GM19438 (cell line): ENCODE measurements around the gene HAUS8.
"Not testable (repeated sequence)": the region's sequence is repeated elsewhere in the genome, so short reads cannot be mapped to it uniquely, and the experiment has no call there.

Source experiments
- ATAC-seq: cut with Tn5 transposase; IDR thresholded peaks from one replicate; pipeline ENCODE4 v1.9.1; 2021; ENCODE audit warnings: low read depth; ENCODE audit not compliant: unreplicated experiment

Gene HAUS8

DNA sequence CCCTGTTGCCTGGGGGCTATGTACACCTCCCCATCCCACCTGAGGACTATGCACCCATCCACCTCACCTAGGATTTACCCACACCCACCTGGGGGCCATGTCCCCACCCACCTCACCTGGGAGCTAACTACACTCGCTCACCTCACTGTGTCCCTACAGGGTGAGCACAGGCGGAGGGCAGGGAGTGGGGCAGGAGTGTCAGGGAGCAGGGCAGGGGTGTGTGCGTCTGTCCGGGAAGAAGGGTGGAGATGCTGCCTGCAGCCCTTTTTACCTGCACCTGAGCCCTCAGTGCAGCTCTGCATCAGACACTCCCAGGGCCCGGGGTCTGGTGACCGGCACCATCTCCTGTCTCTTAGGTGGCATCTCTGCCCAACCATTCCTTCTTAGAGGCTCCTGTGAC is 38.1 kb downstream of the HAUS8 start:
- no peak for ATAC-seq

DNA sequence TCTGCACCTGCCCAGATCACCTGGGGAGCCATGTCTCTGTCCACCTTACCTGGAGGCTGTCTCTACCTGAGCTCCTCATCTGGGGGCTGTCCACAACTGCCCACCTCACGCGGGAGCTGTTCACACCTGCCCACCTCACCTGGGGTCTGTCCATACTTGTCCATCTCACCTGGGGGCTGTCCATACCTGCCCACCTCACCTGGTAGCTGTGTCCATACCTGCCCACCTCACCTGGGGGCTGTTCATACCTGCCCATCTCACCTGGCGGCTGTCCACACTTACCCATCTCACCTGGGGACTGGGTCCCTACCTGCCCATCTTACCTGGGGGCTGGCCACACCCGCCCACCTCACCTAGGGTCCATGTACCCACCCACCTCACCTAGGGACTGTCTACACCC is 38.6 kb downstream of the HAUS8 start:
- ATAC-seq: no peak

DNA sequence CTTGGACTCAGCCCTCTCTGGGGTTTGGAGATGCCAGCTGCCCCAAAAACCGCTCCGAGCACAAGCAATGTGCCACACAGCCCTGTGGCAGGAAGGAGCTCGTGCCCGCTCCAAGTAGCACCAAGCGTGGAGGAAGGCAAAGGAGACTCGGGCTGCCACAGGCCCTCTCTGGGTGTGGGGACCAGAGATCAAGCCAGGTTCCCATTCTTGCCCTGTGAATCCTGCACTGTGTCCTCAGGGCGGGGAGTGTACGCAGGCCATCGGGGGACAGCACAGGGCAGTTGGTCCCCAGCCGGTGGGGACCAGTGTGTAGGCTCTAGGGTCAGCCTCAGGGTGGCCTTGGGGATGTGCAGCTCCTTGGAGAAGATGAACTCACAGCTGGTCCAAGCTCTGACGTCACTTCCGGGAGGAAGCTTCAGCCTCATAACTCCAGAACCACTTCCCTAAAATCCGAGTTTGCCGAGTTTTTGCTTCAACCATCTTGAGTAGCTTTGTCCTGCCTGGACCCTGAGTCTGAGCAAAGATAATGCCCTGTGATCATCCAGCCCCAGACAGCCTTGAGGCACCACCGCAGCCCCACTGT is 39.3 kb downstream of the HAUS8 start:
- no peak for ATAC-seq

DNA sequence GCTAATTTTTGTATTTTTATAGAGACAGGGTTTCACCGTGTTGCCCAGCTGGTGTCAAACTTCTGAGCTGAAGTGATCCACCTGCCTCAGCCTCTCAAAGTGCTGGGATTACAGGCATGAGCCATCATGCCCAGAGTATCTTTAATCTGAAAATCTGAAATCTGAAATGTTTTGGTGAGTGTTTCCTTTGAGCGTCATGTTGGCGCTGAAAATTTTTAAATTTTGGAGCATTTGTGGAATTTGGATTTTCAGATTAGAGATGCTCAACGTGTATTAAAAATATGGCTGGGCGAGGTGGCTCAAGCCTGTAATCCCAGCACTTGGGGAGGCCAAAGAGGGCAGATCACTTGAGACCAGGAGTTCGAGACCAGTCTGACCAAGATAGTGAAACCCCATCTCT is 43.5 kb downstream of the HAUS8 start:
- ATAC-seq: no peak

DNA sequence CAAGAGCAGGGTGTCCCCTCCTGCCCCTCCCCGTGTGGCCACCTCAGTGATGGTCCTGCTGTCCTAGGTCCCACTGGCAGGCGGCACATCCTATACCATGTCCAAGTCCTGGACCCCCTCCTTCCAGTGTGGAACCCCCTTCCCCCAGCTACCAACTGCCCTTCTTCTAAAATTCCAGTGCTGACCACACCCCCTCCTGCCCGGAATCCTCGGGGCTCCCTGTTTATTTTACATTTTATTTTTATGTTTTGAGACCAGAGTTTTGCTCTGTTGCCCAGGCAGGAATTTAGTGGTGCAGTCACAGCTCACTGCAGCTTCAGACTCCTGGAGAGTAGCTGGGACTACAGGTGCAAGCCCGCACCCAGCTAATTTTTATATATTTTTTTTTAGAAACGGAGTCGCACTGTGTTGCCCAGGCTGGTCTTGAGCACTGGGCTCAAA is 47.7 kb downstream of the HAUS8 start:
- no peak for ATAC-seq

DNA sequence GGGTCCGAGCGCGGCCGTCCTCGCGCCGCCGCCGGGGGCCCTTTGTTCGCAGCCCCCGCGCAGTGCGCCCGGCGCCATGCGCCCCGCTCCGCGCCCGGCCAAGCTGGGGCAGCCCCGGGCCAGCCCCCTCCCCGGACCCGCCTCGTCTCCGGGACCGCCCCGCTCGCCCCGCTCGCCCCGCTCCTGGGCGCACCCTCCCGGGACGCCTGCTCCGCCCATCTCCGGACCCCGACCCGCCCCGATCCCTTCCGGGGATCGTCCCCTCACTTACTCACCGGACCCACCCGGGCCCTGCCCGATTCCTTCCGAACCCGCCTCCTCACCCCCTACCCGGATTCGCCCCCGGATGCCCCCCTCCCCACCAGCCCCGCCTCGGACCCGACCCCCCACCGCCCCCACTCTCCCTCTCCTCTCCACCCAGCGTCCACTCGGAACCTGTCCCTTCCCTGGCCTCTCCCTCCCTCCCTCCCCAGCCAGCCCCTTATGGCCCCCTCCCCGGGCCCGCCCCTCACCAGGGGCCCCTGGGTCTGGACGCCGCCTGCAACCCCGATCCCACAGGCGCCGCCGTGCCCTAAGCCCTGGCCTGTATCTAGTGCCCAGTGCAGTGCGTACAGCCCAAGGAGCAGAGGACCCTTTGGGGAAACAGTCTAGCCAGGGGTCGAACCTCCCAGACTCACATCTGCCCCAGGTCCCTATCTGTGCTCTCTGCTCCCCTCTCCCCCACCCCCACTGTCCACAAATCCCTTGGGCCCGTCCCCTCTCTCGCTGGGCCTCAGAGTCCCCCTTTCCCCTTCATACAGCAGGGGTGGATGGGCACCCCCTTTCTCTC is 48.3 kb downstream of the HAUS8 start, which contains the start of gene CPAMD8:
Gene CPAMD8, minus strand, starts transcription at position 105 of the 829 bp plus-strand sequence. CDS start 168 bp downstream, outside the sequence.
- ATAC-seq: no peak

DNA sequence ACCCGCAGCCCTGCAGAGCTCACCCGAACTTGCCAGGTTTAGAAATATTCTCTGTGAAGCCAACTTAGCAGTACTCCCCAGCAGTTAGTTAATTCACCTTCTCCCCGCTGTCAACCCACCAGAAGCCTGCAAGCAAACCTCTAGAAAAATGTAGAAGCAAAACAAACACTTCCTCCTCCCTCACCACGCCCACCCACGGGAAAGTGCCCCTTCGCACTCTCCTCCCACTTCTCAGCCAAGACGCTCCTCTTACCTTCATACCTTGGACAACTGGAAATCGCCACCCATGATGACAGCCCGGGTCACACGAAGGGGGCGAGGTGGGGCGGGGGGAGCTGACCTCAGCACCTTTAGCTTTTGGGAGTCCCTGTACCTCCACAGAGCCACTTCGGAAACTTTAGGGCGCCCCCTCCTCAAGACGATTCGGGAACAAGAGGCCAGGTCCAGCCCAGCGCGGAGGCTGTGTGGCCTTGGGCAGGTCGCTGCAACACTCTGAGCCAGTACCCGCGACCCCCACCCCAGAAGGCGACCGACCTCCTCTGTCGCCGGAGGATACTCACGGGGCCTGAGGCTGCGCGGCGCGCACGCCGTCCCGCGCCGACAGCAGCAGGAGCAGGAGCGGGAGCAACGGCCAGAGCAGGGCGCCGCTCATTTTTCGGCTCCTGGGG is 49.1 kb downstream of the HAUS8 start:
- ATAC-seq: no peak

DNA sequence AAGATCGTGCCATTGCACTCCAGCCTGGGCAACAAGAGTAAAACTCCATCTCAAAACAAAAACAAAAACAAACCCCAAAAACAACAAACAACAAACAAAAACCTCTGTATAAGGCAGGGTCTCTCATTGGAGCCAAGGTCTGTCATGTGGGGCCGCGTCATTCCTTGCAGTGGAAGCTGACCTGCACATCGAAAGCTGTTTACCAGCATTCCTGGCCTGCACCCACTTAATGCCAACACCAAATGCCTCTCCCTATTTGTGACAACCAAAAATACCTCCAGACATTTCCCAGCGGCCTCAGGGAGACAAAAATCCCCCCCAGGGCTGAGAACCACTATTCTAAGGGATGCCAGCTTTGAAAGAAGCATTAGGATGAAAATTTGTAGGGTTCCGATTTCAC is 49.9 kb downstream of the HAUS8 start:
- no peak for ATAC-seq

DNA sequence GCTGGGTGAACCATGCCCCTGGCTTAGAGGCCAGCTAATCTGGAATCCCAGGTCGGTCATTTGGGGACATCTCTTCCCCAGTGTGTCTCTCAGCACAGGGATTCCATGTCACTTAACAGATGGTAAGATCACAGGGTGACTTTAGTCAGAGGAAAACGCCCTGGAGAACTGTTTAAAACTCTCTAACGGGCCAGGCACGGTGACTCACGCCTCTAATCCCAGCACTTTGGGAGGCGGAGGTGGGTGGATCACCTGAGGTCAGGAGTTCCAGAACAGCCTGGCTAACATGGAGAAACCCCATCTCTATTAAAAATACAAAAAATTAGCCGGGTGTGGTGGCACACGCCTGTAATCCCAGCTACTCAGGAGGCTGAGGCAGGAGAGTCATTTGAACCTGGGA is 50.3 kb downstream of the HAUS8 start:
- ATAC-seq: not testable (repeated sequence)

DNA sequence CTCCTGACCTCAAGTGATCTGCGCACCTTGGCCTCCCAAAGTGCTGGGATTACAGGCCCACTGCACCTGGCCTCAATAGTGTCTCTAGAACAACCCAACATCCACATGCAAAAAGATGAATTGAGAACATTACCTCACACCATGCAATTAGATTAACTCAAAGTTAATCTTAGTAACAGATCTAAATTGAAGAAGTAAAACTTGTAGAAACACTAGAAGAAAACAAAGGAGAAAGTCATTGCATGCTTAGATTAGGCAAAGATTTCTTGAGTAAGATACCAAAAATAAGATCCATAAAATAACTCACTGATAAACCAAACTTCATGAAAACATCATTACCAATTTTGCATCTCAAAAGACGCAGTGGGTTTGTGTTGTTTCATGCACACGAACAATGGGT is 51.4 kb downstream of the HAUS8 start:
- ATAC-seq: no peak

DNA sequence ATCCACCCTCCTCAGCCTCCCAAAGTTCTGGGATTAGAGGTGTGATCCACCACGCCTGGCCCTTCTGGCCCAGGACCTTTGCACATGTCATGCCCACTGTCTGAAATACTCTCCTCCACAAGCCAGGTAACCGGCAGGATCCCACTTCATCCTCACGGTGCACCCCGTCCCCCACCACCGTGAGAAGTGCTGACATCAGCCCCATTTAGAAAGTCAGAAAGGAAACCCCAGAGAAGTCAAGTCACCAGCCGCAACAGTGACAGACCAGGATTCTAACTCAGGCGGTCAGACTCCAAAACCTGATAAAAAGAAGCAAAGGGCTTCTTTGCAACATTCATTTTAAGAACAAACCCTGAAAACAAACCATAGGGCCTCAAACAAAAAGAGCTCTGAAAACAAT is 52.5 kb downstream of the HAUS8 start:
- no peak for ATAC-seq

DNA sequence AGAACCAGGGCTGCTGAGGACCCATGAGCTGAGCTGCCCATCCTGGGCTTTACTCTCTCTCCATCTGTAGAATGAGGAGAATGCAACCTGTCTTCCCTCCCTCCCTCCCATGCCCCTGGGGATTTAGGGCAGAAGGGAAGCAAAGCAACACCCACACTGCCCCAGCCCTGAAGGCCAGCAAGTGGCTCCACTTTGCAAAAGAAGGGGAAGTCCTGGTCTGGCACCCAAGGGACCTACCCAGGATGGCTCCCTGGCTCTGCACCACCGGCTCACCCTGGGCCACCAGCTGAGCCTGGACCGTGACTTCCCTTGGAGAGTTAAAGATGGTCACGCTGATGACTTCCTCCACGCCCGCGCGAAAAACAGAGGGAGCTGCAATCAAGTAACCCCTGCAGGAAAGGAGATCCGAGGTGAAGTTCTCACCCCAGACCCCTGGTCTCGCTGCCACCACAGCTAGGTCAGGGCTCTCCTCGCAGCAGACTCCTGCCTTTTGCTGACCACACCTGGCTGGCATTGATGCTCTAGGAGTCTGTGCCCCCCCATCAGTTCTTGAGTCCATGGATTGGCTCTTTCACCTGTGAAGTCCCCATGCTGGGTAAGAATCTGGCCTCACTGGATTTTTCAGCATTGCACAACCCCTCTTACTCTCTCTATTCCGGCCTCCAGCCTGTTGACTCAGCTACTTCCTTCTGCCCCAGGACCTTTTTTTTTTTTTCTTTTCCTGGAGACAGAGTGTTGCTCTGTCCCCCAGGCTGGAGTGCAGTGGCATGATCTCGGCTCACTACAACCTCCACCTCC is 53.3 kb downstream of the HAUS8 start:
- no peak for ATAC-seq

DNA sequence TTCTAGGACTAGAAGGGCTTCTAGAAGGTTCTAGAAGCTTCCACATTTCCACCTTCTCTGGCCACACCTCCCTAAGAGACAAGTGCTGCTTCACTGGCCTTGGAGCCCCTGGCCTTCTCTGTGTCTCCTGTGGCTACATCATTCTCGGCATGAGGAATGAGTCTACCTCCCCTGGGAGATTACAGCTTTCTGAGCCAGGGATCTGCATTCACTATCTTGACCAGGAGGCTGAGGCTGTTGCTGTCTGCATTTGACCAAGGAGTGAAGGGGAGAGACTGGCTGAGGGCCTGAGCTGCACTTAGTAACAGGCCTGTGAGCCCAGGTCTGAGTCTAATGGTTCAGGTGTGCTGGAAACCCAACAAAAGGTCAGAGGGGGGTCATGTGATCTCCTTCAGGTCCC is 53.9 kb downstream of the HAUS8 start:
- ATAC-seq: no peak

DNA sequence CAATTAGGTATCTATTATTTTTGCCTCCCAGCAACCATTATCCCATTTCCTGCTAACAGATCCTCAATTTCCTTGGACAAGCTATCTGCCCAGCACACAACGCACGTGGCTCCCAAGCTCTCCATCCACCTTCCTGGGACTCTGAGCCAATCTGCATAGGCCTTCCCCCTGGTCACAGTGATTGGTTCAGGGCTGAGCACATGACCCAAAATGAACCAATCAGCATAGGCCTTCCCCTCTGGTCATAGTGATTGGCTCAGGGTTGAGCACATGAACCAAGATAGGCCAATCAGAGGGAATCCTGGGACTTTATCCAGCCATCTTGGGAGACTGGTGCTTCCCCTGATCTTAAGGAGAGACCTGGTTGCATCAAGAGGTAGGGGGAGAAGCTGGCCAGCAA is 54.4 kb downstream of the HAUS8 start:
- ATAC-seq: no peak

DNA sequence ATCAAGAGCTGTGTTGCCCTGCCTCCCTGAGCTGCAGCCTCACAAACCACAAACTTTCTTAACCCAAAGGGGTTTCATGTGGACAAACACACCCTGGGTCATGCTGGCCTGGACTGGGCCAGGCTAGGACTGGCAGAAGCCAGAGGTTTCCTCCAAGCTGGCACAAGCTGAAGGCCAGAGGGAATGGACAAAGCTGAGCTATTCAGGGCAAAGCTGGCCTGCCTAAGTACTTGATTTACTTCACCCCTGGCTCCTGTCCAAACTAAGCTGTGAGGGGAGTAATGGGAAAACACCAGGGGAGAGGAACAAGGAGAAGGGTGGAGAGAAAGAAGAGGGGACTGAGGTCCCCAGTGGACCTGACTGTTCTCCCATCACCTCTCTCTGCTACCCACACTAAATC is 54.9 kb downstream of the HAUS8 start:
- ATAC-seq: no peak

DNA sequence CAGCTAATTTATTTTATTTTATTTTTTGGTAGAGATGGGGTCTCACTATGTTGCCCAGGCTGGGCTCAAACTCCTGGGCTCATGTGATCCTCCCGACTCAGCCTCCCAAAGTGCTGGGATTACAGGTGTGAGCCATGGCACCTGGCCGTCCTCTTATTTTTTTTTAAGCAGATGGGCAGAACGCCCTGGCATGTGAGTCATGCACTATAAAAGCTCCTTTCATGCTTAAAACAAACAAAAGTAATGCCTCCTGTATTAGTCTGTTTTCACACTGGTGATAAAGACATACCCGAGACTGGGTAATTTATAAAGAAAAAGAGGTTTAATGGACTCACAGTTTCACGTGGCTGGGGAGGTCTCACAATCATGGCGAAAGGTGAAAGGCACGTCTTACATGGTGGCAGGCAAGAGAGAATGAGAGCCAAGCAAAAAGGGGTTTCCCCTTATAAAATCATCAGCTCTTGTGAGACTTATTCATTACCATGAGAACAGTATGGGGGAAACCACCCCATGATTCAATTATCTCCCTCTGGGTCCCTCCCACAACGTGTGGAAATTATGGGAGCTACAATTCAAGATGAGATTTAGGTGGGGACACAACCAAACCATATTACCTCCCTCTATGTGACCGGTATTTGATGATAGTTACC is 60.9 kb downstream of the HAUS8 start:
- not testable (repeated sequence) for ATAC-seq

DNA sequence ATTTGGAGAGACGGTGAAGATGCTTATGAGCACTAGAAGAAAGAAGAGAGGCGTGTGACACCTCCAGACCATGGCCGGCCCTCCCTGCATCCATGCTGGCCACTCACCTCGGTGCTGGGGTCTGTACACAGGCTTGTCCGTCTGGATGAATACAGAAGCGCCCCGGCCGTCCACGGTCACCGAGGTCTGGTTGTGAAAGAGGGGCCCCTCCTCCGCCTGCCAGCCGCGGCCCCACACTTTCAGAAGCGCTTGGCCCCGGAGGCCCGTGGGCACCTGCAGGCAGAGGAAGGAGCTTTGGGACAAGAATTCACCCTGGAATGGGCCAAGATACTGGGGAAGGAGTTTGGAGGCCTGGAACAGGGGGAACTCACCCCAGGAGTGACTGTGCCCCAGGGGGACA is 63.8 kb downstream of the HAUS8 start:
- no peak for ATAC-seq

DNA sequence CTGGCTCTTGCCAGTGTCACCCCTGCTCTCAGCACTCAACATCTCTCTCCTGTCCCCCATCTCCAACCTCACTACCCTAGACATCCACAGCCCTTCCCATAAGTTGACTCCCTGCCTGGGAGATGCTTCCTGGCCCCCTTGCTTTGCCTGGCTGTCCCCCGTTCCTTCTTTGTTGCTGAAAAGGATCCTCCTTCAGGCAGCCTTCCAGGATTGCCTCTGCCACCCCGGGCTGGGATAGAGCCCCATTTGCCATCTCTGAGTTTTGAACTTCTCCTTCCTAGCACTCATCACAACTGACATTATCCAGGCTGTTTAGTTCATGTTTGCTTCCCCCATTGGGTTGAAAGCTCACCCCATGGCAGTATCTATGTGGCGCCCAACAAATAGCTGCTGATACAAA is 68.7 kb downstream of the HAUS8 start:
- no peak for ATAC-seq

DNA sequence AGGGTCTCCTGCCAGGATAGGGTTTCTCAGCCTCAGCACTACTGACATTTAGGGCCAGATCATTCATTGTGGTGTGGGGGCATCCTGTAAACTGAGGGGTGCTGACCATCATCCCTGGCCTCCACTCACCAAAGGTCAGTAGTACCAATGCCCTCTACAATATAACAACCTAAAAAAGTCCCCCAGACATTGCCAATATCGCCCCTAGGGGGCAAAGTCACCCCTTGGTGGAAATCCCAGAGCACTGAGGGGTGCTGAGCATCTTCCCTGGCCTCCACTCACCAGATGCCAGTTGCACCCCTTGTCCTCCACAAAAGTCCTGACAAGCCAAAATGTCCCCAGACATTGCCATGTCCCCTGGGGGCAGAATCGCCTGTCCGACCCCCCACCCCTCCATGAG is 70.3 kb downstream of the HAUS8 start:
- no peak for ATAC-seq

DNA sequence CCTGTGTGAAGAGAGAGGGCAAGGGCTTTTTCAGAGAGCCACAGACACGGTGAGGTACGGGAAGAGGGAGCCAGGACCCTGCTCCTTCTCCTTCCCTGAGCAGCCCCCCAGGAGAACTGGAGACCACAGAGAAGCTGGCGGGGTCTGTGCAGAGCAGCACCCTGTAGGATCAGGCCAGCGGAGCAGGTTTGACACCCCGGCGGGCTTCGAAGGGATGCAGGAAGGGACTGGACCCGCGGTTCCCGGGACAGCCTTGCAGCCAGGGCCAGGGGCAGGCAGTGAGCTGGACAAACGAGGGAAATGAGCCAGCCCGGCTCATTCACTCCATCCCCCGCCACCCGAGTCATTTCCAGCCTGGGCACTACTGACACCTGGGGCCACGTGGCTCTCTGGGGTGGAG is 70.9 kb downstream of the HAUS8 start:
- ATAC-seq: no peak
